ENCODE data around the gene ADGRE2. TPM values are rescaled to one million over a fixed set of nuclear protein-coding genes. Genes with fewer than 3 reads are reported as not detected.

The ADGRE2 gene
- total RNA-seq, 1 donor from 2014 or later = 2.8 TPM

DNA sequence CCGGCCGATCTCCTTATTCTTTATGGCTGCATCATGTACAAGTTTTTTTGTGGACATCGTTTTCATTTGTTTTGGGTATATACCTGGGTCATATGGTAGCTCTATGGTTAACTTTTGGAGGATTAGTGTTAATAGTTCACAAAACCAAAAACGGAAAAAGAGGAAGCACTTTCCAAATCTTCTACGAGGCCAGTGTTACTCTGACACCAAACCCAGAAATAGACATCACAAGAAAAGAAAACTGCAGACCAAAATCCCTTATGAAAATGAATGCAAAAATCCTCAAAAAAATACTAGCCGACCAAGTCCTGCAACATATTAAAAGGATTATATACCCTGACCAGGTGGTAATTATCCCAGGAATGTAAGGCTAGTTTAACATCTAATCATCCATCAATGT is 29.8 kb downstream of the ADGRE2 start:
- H3K4me1 Mint-ChIP-seq = no peaks in the 10 kb centered on the region
- no peak overlapping the region for H3K27ac Mint-ChIP-seq
- no peak for DNase-seq
- no peaks in the 10 kb centered on the region for H3K27me3 Mint-ChIP-seq
- no peaks in the 10 kb centered on the region for H3K36me3 Mint-ChIP-seq (ENCODE audit: low read depth)
- H3K4me3 Mint-ChIP-seq = no peak overlapping the region
- intact Hi-C loops (cut with micrococcal nuclease) = no loop called here
- H3K9me3 Mint-ChIP-seq = no peaks in the 10 kb centered on the region

DNA sequence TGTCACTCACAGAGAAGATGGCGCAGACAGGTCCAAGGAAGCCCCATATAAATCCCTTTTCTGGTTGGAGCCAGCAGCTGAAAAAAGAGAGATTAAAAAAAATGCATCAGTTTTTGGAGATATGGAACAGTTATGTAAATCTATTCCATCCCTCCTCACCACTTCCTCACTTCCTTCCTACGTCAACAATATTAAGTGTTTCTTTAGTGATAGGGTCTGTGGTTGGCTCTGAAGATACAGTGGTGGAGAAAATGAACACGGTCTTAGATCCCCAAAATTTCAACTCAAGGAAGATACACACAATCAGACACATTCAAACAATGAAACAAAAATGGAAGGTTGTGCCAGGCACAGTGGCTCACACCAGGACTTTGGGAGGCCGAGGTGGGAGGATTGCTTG is 31.5 kb downstream of the ADGRE2 start:
- no peak for DNase-seq
- intact Hi-C loops (cut with micrococcal nuclease) = no loop called here
- Mint-ChIP-seq H3K27ac (no peak overlapping the region), H3K27me3 (no peaks in the 10 kb centered on the region), H3K4me1 (no peaks in the 10 kb centered on the region), H3K36me3 (ENCODE audit: low read depth) (no peaks in the 10 kb centered on the region), H3K9me3 (no peaks in the 10 kb centered on the region), H3K4me3 (no peak overlapping the region)

DNA sequence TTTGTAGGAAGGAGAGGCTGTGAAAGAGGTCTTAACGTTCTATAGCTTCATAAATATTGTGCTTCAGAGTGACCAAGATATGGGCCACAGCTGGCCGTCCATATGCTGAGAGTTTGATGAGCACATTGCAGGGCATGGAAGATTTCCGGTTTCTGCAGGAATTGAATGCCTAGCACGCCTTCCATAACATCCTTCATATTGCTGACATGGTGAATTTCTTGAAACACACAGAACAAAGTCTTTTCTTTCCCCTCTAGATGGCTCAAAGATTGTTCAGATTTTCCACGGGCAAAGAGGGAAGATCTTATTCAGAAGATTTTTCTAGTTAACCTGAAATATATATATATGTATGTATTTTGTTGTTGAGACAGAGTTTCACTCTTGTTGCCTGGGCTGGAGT is 42.4 kb downstream of the ADGRE2 start:
- H3K4me1 Mint-ChIP-seq = no peaks in the 10 kb centered on the region
- H3K9me3 Mint-ChIP-seq = peaks cover 3% of the 10 kb centered on the region
- H3K4me3 Mint-ChIP-seq = no peak overlapping the region
- H3K27ac Mint-ChIP-seq = no peak overlapping the region
- H3K27me3 Mint-ChIP-seq = no peaks in the 10 kb centered on the region
- no peaks in the 10 kb centered on the region for H3K36me3 Mint-ChIP-seq (ENCODE audit: low read depth)
- intact Hi-C loops (cut with micrococcal nuclease) = no loop called here
- no peak for DNase-seq

DNA sequence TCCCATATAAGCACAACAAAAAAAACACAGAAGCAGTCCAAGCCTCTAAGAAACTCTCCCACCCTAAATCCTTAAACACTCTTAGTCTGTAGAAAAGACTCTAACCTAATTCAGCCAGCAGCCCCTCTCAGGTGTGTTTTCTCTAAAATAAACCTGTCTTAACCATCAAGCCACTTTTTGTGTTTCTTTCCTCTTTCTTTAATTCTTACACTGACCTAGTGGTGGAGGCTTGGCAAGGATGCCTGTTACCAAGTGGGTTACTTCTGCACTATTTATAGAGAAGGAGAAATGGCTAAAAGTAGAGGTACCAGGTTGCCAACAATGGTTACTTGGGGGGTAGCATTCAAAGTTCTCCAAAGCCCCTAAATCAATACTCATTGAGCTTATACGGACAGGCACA is 44.8 kb downstream of the ADGRE2 start:
- intact Hi-C loops (cut with micrococcal nuclease) = no loop called here
- Mint-ChIP-seq H3K4me3 (no peak overlapping the region), H3K27me3 (no peaks in the 10 kb centered on the region), H3K4me1 (no peaks in the 10 kb centered on the region), H3K36me3 (ENCODE audit: low read depth) (no peaks in the 10 kb centered on the region), H3K27ac (no peak overlapping the region), H3K9me3 (peaks cover 11% of the 10 kb centered on the region)
- no peak for DNase-seq

- intact Hi-C loops (cut with micrococcal nuclease) = no loop called here
- no peak for DNase-seq
- Mint-ChIP-seq H3K4me3 (no peak overlapping the region), H3K27me3 (no peaks in the 10 kb centered on the region), H3K36me3 (ENCODE audit: low read depth) (no peaks in the 10 kb centered on the region), H3K9me3 (peaks cover 11% of the 10 kb centered on the region), H3K4me1 (no peaks in the 10 kb centered on the region), H3K27ac (no peak overlapping the region)
Measured at GRCh38 chr19:14732510-14732909, 45.9 kb downstream of the ADGRE2 start.

DNA sequence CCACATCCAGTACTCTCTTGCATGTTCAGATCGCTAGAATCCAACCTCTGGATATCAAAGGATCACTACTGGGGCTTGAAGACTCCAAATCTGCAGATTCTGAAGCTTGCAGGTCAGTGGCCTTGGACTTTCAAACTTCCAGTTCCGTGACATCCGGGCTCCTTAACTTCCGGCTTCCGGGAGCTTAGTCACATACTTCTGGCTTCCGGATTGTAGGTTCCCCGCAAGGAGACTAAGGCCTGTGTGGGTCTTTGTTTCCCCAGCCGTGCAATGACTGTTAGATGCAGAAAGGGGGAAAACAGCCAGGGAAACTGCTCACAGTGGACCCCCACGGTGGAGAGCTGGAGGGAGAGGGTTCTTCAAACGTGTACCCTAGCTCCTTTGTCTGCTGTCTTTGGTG is 47.2 kb downstream of the ADGRE2 start:
- Mint-ChIP-seq H3K9me3 (peaks cover 11% of the 10 kb centered on the region), H3K36me3 (ENCODE audit: low read depth) (no peaks in the 10 kb centered on the region)

GRCh38 chr19:14728595-14728994 is 49.8 kb downstream of the ADGRE2 start:
- H3K9me3 Mint-ChIP-seq = peaks cover 18% of the 10 kb centered on the region
- H3K36me3 Mint-ChIP-seq (ENCODE audit: low read depth) = peaks cover 3% of the 10 kb centered on the region
- no peaks in the 10 kb centered on the region for H3K27me3 Mint-ChIP-seq
- H3K27ac Mint-ChIP-seq = no peak overlapping the region
- H3K4me1 Mint-ChIP-seq = no peaks in the 10 kb centered on the region
- no peak for DNase-seq
- H3K4me3 Mint-ChIP-seq = no peak overlapping the region
- intact Hi-C loops (cut with micrococcal nuclease) = no loop called here

More for the DNA sequence above, 47.2 kb downstream of the ADGRE2 start:
- no peak overlapping the region for H3K27ac Mint-ChIP-seq
- H3K4me3 Mint-ChIP-seq = no peak overlapping the region
- no peaks in the 10 kb centered on the region for H3K4me1 Mint-ChIP-seq
- no peaks in the 10 kb centered on the region for H3K27me3 Mint-ChIP-seq
- DNase-seq = no peak
- intact Hi-C loops (cut with micrococcal nuclease) = no loop called here

DNA sequence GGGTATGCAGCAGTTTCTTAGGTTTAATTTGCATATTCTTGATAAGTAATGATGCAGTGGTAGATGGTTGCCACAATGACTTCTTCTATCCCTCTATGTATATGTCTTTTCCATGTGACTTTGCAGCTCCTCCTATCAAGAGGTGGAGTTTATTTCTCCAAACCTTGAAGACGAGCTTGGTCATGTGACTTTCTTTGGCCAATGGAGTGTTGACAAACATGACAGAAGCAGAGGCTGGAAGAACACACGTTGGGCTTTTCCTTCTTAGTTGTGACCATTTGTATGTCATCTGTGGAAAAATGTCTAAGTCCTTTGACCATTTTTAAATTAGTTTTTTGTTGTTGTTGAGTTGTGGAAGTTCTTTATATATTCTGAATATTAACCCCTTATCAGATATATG is 56.2 kb downstream of the ADGRE2 start:
- intact Hi-C loops (cut with micrococcal nuclease) = no loop called here
- Mint-ChIP-seq H3K4me1 (no peaks in the 10 kb centered on the region), H3K27ac (no peak overlapping the region), H3K27me3 (no peaks in the 10 kb centered on the region), H3K9me3 (peaks cover 39% of the 10 kb centered on the region), H3K36me3 (ENCODE audit: low read depth) (peaks cover 44% of the 10 kb centered on the region), H3K4me3 (no peak overlapping the region)
- DNase-seq = no peak

- DNase-seq = no peak
- H3K36me3 Mint-ChIP-seq (ENCODE audit: low read depth) = peaks cover 72% of the 10 kb centered on the region
- no peak overlapping the region for H3K4me3 Mint-ChIP-seq
- H3K9me3 Mint-ChIP-seq = peaks cover 43% of the 10 kb centered on the region
- intact Hi-C loops (cut with micrococcal nuclease) = no loop called here
- H3K4me1 Mint-ChIP-seq = no peaks in the 10 kb centered on the region
- no peaks in the 10 kb centered on the region for H3K27me3 Mint-ChIP-seq
- H3K27ac Mint-ChIP-seq = no peak overlapping the region
Measured at GRCh38 chr19:14719162-14719561, 59.2 kb downstream of the ADGRE2 start.

DNA sequence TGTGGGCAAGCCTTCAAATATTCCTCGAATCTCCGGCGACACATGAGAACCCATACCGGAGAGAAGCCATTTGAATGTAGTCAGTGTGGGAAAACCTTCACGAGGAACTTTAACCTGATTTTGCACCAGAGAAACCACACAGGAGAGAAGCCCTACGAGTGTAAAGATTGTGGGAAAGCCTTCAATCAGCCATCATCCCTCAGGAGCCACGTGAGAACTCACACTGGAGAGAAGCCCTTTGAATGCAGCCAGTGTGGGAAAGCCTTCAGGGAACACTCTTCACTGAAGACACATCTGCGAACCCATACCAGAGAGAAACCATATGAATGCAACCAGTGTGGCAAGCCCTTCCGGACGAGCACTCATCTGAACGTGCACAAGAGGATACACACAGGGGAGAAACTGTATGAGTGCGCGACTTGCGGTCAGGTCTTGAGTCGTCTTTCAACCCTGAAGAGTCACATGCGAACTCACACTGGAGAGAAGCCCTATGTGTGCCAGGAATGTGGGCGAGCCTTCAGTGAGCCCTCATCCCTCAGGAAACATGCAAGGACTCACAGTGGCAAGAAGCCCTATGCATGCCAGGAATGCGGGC is 59.7 kb downstream of the ADGRE2 start:
- Mint-ChIP-seq H3K4me1 (no peaks in the 10 kb centered on the region), H3K4me3 (no peak overlapping the region), H3K9me3 (peaks cover 43% of the 10 kb centered on the region), H3K27me3 (no peaks in the 10 kb centered on the region), H3K27ac (no peak overlapping the region), H3K36me3 (ENCODE audit: low read depth) (peaks cover 74% of the 10 kb centered on the region)
- intact Hi-C loops (cut with micrococcal nuclease) = no loop called here
- no peak for DNase-seq

DNA sequence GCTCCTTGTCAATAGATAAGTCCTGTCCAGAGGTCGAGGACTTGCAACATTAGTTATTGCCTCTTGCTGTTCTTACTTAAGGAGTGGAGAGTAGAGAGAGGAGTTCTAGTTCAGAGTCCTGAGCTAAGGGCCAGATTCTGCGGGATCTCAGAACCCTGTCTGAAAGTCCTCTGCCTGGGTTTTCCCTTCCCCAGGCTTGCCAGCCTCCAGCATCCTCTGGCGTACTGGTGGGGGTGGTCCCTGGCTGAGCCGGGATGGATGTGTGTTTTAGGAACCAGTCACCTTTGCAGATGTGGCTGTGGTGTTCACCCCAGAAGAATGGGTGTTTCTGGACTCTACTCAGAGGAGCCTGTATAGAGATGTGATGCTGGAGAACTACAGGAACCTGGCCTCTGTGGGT is 62.5 kb downstream of the ADGRE2 start:
- DNase-seq = no peak
- no peak overlapping the region for H3K4me3 Mint-ChIP-seq
- intact Hi-C loops (cut with micrococcal nuclease) = no loop called here

GRCh38 chr19:14704450-14704849 is 73.9 kb downstream of the ADGRE2 start:
- Mint-ChIP-seq H3K4me1 (no peaks in the 10 kb centered on the region), H3K9me3 (peaks cover 8% of the 10 kb centered on the region), H3K27me3 (no peaks in the 10 kb centered on the region), H3K36me3 (ENCODE audit: low read depth) (peaks cover 73% of the 10 kb centered on the region), H3K27ac (no peak overlapping the region), H3K4me3 (no peak overlapping the region)
- intact Hi-C loops (cut with micrococcal nuclease) = no loop called here
- DNase-seq = no peak

More for the DNA sequence above, 62.5 kb downstream of the ADGRE2 start:
- peaks cover 48% of the 10 kb centered on the region for H3K9me3 Mint-ChIP-seq
- peaks cover 87% of the 10 kb centered on the region for H3K36me3 Mint-ChIP-seq (ENCODE audit: low read depth)
- H3K4me1 Mint-ChIP-seq = no peaks in the 10 kb centered on the region
- H3K27me3 Mint-ChIP-seq = no peaks in the 10 kb centered on the region
- no peak overlapping the region for H3K27ac Mint-ChIP-seq

DNA sequence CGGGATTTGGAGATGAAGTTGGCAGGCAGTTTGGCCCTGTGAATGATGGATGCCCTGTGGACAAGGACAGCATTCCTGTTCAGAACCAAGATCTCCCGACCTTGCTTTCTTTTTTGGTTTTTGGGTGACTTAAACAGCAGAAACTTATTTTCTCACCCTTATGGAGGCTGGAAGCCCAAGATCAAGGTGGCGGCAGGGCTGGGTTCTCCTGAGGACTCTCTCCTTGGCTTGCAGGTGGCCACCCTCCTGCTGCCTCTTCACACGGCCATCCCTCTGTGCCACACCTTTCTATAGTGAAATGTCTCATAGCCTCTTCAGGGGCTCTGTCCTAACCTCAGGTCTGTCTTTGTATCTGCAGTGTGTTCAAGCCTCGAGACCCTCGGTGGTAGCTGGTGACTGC is 74.5 kb downstream of the ADGRE2 start:
- peaks cover 69% of the 10 kb centered on the region for H3K36me3 Mint-ChIP-seq (ENCODE audit: low read depth)
- DNase-seq = no peak
- H3K9me3 Mint-ChIP-seq = peaks cover 8% of the 10 kb centered on the region
- no peak overlapping the region for H3K4me3 Mint-ChIP-seq
- H3K27ac Mint-ChIP-seq = no peak overlapping the region
- no peaks in the 10 kb centered on the region for H3K4me1 Mint-ChIP-seq
- H3K27me3 Mint-ChIP-seq = no peaks in the 10 kb centered on the region
- intact Hi-C loops (cut with micrococcal nuclease) = no loop called here

DNA sequence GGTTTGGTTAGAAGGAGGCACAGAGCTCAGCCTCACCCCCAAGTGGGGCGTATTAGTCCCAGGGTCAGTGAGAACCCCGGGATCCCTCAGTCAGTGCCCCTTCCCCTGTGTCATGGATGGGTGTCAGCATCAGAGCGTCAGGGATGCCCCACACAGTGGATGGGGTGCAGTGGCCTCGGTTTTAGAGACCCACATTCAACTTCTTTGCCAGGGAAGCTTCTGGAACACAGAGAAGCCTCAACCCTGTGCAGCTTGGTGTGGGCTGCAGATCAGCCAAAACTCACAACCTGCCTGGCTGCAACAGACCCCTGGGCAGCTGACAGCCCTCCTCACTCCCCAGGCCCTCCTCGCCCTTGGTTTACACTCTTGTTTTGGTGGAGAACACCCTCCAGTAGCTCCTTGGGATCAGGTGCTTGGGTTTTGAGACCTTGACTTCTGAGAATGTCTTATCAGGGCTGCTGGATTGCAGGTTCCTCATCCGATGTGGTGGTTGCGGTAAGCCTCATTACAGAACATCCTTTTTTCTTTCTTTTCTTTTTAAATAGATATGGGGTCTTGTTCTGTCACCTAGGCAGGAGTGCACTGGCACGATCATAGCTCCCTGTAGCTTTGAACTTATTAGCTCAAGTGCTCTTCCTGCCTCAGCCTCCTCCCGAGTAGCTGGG is 77.5 kb downstream of the ADGRE2 start:
- H3K4me3 Mint-ChIP-seq = no peak overlapping the region
- H3K27ac Mint-ChIP-seq = no peak overlapping the region
- peaks cover 8% of the 10 kb centered on the region for H3K9me3 Mint-ChIP-seq
- no peak for DNase-seq
- no peaks in the 10 kb centered on the region for H3K27me3 Mint-ChIP-seq
- intact Hi-C loops (cut with micrococcal nuclease) = no loop called here
- H3K36me3 Mint-ChIP-seq (ENCODE audit: low read depth) = peaks cover 64% of the 10 kb centered on the region
- H3K4me1 Mint-ChIP-seq = no peaks in the 10 kb centered on the region

DNA sequence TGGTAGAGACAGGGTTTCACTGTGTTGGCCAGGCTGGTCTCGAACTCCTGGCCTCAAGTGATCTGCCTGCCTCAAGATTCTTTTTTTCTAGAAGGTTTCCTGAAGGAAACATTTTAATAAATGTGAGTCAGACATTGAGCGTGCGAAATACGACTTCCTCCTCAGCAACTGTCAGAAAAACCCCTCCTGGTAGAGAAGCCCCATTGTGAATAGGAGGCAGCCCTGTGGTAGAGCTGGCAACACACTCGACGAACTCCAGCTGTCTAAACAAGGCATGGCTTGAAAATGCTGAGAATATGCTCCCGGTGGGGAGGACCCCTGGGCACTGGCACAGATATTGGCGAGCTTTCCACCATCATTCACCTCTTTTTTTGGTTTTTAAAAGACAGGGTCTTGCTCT is 78.7 kb downstream of the ADGRE2 start:
- peaks cover 63% of the 10 kb centered on the region for H3K36me3 Mint-ChIP-seq (ENCODE audit: low read depth)

More for the DNA sequence above, 78.7 kb downstream of the ADGRE2 start:
- intact Hi-C loops (cut with micrococcal nuclease) = no loop called here
- DNase-seq = no peak
- no peaks in the 10 kb centered on the region for H3K4me1 Mint-ChIP-seq
- H3K27me3 Mint-ChIP-seq = no peaks in the 10 kb centered on the region
- H3K9me3 Mint-ChIP-seq = peaks cover 8% of the 10 kb centered on the region
- H3K4me3 Mint-ChIP-seq = no peak overlapping the region
- no peak overlapping the region for H3K27ac Mint-ChIP-seq
